Panc1 (cell line): ENCODE data around the gene SEMA4D.

ENCODE experiments used
- POLR2AphosphoS5 ChIP-seq: IDR thresholded peaks from 2 replicates; pipeline ENCODE4 v1.6.1; 2012; ENCODE audit warnings: mild to moderate bottlenecking, low read depth, low read length, moderate library complexity
- SIN3A ChIP-seq: IDR thresholded peaks from 2 replicates; pipeline ENCODE4 v1.6.1; 2012; ENCODE audit warnings: low read depth, mild to moderate bottlenecking, low read length, moderate library complexity, borderline replicate concordance; ENCODE audit not compliant: insufficient read depth
- TF ChIP-seq, protein P1 (sequence below): fragments of 450-650 bp; IDR thresholded peaks from 2 replicates; pipeline ENCODE4 v1.5.1; 2017; ENCODE audit warnings: mild to moderate bottlenecking

DNA sequence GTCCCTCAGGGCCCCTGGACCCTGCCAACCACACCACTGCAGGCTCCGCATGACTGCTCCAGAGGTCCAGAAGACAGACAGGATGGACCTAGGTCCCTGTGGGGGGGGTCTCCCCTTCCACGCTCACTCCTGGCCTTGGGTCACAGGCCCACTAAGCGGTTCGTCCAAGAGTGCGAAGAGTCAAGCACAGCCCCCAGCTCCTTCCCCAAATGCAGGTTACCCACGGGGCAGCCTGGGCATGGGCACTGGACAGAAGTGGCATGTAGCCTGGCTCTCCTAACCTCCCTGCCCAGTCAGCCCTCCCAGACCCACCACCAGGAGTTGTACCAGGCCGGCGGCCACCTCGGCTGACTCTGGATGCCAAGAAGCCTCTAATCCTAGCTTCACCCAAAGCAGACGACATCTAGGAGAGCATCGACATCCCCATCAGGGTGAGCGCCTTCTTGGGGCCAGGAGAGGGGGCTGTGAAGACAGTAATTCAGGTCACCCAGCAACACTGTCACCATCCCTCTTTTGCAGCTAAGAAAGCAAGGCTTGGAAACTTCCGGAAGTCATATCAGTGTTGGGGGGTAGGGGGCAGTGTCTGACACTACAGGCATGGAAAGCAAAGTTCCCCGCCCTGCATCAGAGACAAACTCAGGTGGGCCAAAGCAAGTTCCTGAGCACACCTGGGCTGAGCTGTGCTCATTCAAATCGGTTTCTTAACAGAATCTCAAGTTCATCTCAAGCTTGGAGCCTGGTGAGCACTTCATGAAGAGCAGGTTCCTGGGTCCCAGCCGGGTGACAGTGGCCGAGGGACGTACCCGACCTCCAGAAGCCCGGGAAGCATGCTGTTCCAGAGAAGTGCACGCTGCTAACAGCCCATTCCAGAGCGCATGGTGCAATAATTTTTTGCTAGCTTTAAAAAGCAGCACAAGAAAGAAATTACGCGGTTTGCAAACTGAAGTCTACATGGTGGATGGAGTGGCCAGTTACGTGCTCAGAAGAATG, 68.7 kb downstream of the SEMA4D start:
- TF ChIP-seq, protein P1, sequence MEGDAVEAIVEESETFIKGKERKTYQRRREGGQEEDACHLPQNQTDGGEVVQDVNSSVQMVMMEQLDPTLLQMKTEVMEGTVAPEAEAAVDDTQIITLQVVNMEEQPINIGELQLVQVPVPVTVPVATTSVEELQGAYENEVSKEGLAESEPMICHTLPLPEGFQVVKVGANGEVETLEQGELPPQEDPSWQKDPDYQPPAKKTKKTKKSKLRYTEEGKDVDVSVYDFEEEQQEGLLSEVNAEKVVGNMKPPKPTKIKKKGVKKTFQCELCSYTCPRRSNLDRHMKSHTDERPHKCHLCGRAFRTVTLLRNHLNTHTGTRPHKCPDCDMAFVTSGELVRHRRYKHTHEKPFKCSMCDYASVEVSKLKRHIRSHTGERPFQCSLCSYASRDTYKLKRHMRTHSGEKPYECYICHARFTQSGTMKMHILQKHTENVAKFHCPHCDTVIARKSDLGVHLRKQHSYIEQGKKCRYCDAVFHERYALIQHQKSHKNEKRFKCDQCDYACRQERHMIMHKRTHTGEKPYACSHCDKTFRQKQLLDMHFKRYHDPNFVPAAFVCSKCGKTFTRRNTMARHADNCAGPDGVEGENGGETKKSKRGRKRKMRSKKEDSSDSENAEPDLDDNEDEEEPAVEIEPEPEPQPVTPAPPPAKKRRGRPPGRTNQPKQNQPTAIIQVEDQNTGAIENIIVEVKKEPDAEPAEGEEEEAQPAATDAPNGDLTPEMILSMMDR: no peak
- TF ChIP-seq POLR2AphosphoS5 (no peak), SIN3A (no peak)
